GM19463 (cell line): Measurements from ENCODE around the gene ZC3H8.

ENCODE experiments used
- ATAC-seq: cut with Tn5 transposase; IDR thresholded peaks from one replicate; pipeline ENCODE4 v1.9.1; 2021; ENCODE audit warnings: mild to moderate bottlenecking, moderate library complexity; ENCODE audit not compliant: unreplicated experiment

Gene ZC3H8

GRCh38 chr2:112166806-112167499 is 87.9 kb downstream of the ZC3H8 start:
- no peak for ATAC-seq

- no peak for ATAC-seq
Measured at GRCh38 chr2:112165296-112165695, 89.5 kb downstream of the ZC3H8 start.

GRCh38 chr2:112164876-112165275 is 90.0 kb downstream of the ZC3H8 start:
- no peak for ATAC-seq

GRCh38 chr2:112163541-112163981 is 91.3 kb downstream of the ZC3H8 start:
- ATAC-seq = no peak

- ATAC-seq = no peak
Measured at GRCh38 chr2:112162956-112163355, 91.9 kb downstream of the ZC3H8 start.

GRCh38 chr2:112162341-112162740 is 92.5 kb downstream of the ZC3H8 start:
- no peak for ATAC-seq
